Measurements from ENCODE around the gene XBP1. TPM values are rescaled to one million over a fixed set of nuclear protein-coding genes. Genes with fewer than 3 reads are reported as not detected.

XBP1 gene
- total and polyA plus RNA-seq, 2 of the 8 experiments (the other 6 are each of a cell fraction or from before 2014, with no cell fraction given), result 99.8 to 131 TPM

DNA sequence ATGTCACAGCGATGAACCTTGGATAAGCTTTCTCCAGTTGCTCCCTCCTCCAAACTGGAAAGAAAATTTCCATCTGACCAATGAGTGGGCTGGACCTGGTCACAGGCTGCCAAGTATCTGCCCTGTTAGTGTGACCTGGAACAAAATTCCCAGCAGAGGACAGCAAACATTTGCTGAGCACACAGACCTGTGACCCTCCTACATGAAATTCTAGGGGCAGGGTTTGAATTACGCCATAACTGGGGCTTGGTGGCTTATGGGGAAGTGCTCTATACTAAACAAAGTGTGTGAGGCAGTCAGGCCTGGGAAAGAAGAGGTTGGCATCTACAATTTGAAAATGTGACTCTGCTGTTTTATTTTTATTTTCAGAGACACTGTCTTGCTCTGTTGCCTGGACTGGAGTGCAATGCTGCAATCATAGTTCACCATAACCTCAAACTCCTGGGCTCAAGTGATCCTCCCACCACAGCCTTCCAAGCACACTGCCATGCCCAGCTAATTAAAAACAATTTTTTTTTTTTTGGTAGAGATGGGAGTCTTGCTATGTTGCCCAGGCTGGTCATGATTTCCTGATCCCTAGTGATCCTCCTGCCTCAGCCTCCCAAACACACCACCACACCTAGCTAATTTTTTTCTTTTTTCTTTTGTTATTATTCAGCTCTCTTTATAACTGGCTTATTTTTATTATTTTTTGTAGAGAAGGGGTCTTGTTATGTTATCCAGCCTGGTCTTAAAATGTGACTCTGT is 13.6 kb upstream of the XBP1 start (continued):
- TF ChIP-seq, protein P1, sequence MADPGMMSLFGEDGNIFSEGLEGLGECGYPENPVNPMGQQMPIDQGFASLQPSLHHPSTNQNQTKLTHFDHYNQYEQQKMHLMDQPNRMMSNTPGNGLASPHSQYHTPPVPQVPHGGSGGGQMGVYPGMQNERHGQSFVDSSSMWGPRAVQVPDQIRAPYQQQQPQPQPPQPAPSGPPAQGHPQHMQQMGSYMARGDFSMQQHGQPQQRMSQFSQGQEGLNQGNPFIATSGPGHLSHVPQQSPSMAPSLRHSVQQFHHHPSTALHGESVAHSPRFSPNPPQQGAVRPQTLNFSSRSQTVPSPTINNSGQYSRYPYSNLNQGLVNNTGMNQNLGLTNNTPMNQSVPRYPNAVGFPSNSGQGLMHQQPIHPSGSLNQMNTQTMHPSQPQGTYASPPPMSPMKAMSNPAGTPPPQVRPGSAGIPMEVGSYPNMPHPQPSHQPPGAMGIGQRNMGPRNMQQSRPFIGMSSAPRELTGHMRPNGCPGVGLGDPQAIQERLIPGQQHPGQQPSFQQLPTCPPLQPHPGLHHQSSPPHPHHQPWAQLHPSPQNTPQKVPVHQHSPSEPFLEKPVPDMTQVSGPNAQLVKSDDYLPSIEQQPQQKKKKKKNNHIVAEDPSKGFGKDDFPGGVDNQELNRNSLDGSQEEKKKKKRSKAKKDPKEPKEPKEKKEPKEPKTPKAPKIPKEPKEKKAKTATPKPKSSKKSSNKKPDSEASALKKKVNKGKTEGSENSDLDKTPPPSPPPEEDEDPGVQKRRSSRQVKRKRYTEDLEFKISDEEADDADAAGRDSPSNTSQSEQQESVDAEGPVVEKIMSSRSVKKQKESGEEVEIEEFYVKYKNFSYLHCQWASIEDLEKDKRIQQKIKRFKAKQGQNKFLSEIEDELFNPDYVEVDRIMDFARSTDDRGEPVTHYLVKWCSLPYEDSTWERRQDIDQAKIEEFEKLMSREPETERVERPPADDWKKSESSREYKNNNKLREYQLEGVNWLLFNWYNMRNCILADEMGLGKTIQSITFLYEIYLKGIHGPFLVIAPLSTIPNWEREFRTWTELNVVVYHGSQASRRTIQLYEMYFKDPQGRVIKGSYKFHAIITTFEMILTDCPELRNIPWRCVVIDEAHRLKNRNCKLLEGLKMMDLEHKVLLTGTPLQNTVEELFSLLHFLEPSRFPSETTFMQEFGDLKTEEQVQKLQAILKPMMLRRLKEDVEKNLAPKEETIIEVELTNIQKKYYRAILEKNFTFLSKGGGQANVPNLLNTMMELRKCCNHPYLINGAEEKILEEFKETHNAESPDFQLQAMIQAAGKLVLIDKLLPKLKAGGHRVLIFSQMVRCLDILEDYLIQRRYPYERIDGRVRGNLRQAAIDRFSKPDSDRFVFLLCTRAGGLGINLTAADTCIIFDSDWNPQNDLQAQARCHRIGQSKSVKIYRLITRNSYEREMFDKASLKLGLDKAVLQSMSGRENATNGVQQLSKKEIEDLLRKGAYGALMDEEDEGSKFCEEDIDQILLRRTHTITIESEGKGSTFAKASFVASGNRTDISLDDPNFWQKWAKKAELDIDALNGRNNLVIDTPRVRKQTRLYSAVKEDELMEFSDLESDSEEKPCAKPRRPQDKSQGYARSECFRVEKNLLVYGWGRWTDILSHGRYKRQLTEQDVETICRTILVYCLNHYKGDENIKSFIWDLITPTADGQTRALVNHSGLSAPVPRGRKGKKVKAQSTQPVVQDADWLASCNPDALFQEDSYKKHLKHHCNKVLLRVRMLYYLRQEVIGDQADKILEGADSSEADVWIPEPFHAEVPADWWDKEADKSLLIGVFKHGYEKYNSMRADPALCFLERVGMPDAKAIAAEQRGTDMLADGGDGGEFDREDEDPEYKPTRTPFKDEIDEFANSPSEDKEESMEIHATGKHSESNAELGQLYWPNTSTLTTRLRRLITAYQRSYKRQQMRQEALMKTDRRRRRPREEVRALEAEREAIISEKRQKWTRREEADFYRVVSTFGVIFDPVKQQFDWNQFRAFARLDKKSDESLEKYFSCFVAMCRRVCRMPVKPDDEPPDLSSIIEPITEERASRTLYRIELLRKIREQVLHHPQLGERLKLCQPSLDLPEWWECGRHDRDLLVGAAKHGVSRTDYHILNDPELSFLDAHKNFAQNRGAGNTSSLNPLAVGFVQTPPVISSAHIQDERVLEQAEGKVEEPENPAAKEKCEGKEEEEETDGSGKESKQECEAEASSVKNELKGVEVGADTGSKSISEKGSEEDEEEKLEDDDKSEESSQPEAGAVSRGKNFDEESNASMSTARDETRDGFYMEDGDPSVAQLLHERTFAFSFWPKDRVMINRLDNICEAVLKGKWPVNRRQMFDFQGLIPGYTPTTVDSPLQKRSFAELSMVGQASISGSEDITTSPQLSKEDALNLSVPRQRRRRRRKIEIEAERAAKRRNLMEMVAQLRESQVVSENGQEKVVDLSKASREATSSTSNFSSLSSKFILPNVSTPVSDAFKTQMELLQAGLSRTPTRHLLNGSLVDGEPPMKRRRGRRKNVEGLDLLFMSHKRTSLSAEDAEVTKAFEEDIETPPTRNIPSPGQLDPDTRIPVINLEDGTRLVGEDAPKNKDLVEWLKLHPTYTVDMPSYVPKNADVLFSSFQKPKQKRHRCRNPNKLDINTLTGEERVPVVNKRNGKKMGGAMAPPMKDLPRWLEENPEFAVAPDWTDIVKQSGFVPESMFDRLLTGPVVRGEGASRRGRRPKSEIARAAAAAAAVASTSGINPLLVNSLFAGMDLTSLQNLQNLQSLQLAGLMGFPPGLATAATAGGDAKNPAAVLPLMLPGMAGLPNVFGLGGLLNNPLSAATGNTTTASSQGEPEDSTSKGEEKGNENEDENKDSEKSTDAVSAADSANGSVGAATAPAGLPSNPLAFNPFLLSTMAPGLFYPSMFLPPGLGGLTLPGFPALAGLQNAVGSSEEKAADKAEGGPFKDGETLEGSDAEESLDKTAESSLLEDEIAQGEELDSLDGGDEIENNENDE (IDR thresholded peaks at IDR 0.05; ENCODE audit: insufficient replicate concordance, low read length), result no peak
- TF ChIP-seq, protein P2, sequence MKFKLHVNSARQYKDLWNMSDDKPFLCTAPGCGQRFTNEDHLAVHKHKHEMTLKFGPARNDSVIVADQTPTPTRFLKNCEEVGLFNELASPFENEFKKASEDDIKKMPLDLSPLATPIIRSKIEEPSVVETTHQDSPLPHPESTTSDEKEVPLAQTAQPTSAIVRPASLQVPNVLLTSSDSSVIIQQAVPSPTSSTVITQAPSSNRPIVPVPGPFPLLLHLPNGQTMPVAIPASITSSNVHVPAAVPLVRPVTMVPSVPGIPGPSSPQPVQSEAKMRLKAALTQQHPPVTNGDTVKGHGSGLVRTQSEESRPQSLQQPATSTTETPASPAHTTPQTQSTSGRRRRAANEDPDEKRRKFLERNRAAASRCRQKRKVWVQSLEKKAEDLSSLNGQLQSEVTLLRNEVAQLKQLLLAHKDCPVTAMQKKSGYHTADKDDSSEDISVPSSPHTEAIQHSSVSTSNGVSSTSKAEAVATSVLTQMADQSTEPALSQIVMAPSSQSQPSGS (IDR thresholded peaks at IDR 0.05; ENCODE audit: low read length), result no peak
- TF ChIP-seq RBBP5 (IDR thresholded peaks at IDR 0.05; ENCODE audit: borderline replicate concordance, low read depth, low read length), result no peak
- no peak for TF ChIP-seq BRCA1 (IDR thresholded peaks at IDR 0.05; ENCODE audit: low read depth, low read length)
- TF ChIP-seq BACH1 (IDR thresholded peaks at IDR 0.05; ENCODE audit: low read length), result no peak

Data from H1 (cell line).